ENCODE data around the gene NTN1. TPM values are rescaled to one million over a fixed set of nuclear protein-coding genes. Genes with fewer than 3 reads are reported as not detected.

Gene NTN1
- total and polyA plus RNA-seq, 12 donors = 3.0 to 38.7 (median 15.8) TPM

DNA sequence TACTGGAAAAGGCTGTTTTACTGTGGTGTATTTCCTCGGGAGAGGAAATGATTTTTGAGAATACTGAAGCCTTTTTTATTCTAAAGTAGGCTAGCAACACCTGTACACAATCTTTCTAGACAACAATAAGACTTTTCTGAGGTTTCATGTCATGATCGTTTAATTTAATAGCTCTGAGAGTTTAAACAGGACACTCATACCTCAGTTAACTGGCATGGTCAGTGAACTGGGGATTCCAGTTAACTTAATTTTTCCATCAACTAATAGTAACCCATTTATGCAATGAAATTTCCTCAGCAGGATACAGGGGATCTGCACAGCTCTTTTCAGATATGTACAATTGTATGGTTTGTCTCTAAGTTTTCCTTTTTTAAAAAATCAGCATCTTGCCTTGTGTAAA is 262.6 kb downstream of the NTN1 start:
- WGBS, 2 donors = 81 to 82% methylated on average over 2 of the region's 2 CpGs
- Histone ChIP-seq H3K27me3 (no peaks in the 10 kb centered on the region), H3K9me3 (no peaks in the 10 kb centered on the region), H3K27ac (peak overlapping the region in 1 of 10 donors; percentile 60), H3K36me3 (no peaks in the 10 kb centered on the region), H3K4me3 (no peak overlapping the region), H3K4me1 (peaks cover 0 to 27% (median 7%) of the 10 kb centered on the region in 9 donors)
- TF ChIP-seq, protein P1, sequence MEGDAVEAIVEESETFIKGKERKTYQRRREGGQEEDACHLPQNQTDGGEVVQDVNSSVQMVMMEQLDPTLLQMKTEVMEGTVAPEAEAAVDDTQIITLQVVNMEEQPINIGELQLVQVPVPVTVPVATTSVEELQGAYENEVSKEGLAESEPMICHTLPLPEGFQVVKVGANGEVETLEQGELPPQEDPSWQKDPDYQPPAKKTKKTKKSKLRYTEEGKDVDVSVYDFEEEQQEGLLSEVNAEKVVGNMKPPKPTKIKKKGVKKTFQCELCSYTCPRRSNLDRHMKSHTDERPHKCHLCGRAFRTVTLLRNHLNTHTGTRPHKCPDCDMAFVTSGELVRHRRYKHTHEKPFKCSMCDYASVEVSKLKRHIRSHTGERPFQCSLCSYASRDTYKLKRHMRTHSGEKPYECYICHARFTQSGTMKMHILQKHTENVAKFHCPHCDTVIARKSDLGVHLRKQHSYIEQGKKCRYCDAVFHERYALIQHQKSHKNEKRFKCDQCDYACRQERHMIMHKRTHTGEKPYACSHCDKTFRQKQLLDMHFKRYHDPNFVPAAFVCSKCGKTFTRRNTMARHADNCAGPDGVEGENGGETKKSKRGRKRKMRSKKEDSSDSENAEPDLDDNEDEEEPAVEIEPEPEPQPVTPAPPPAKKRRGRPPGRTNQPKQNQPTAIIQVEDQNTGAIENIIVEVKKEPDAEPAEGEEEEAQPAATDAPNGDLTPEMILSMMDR (IDR thresholded peaks at IDR 0.05) = no peak
- intact Hi-C loops (cut with DNase I) = loop anchor here in 2 of 10 donors (10.0 kb wide), 2 partner anchors 241 to 289 kb away; no protein-coding TSS in a partner anchor
- ATAC-seq (no peak), DNase-seq (no peak)

DNA sequence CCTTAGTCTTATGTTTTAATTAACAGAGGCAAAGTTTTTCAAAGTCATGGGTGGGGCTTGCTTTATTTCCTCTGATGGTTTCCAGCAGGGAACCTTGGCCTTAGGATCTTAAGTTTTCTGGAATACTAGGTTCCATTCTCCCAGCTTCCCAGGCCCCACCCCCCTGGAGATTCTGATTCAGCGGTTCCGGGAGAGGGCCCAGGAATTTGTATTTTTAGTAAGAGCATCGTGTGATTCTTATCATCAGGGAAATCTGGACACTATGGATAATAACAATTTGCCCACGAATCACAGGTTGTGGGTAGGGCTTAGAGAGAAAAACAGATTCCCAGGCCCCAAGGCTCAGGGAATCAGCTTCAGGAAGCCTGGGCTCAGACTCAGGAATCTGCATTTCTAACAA is 263.6 kb downstream of the NTN1 start:
- intact Hi-C loops (cut with DNase I) = loop anchor here in 4 of 10 donors (5.0 to 10.0 kb wide), 5 partner anchors 38 to 290 kb away; no protein-coding TSS in a partner anchor
- DNase-seq = peak in 1 of 2 donors; percentile 62

DNA sequence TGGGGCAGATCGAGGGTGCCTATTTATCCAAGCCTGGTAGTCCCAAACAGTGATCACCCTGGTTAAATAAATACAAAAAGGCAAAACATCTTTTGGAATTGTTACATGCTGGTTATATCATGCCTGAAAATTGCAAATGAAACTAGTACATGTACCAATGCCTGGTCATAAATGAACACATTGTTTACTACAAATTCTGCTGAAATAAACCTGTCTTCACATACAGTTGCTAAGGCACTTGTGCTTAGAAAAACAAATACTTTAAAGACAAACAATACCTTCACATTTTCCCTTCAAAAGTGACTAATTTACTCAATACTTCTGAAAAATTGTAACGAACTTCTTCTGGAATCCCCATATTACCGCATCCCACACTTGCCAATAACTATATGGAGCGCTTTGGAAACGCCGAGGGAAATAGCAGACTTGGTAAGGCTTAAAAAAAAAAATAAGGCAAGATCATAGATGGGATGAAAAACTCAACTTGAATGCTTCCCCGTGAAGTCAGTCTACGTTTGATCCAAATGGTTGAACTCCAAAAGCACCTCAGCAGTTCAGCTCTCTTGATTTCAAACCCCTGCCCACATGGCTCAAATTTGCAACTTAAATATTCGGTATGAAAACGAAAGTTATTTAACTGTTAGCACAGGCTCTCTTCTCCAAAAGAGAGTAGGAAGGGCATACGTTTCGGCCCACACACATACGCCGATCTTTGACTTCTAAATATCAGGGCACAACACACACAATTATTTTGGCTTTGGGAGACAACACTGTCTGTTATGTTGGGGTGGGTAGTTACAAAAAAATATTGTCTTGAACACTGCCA is 264.5 kb downstream of the NTN1 start:
- Histone ChIP-seq H3K9me3 (no peaks in the 10 kb centered on the region), H3K4me3 (no peak overlapping the region), H3K27me3 (no peaks in the 10 kb centered on the region), H3K4me1 (peaks cover 0 to 27% (median 9%) of the 10 kb centered on the region in 9 donors), H3K36me3 (no peaks in the 10 kb centered on the region), H3K27ac (peak overlapping the region in 2 of 10 donors; percentile 39 to 60)
- 92 to 96% methylated on average over 14 of the region's 14 CpGs for WGBS, 2 donors
- ATAC-seq (no peak), DNase-seq (no peak)
- intact Hi-C loops (cut with DNase I) = loop anchor here in 4 of 10 donors (5.0 to 10.0 kb wide), 5 partner anchors 39 to 291 kb away; no protein-coding TSS in a partner anchor
- TF ChIP-seq, protein P1 (IDR thresholded peaks at IDR 0.05) = no peak

More for the DNA sequence above, 263.6 kb downstream of the NTN1 start:
- no peaks in the 10 kb centered on the region for H3K9me3 ChIP-seq
- H3K27ac ChIP-seq = peak overlapping the region in 4 of 10 donors; percentile 25 to 69 (median 50)
- TF ChIP-seq, protein P1 (IDR thresholded peaks at IDR 0.05) = no peak
- peaks cover 0 to 27% (median 9%) of the 10 kb centered on the region in 9 donors for H3K4me1 ChIP-seq
- H3K36me3 ChIP-seq = no peaks in the 10 kb centered on the region
- peak; percentile 23 to 92 (median 77) for ATAC-seq
- no peaks in the 10 kb centered on the region for H3K27me3 ChIP-seq
- 50 to 53% methylated on average over 4 of the region's 4 CpGs for WGBS, 2 donors
- no peak overlapping the region for H3K4me3 ChIP-seq

DNA sequence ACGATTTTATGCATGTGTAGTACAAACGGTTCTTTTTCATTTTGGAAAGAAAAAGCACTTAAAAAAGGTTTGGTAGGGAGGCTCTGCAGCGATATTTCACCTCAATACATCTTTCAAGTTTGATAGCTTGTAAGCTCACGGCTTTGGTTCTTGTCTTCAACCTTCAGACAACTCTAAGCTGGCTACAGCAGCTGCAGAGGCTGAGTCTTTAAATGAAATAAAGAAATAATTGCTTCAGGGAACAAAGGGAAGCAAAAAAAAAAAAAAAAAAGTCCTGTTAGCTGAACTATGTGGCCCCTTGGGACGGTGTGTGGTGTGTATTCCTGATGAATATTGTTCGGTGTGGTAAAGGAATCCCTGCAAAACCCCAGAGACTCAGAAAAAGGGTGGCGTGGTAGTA is 265.1 kb downstream of the NTN1 start:
- H3K9me3 ChIP-seq = no peaks in the 10 kb centered on the region
- no peaks in the 10 kb centered on the region for H3K27me3 ChIP-seq
- 81 to 84% methylated on average over 7 of the region's 7 CpGs for WGBS, 2 donors
- ATAC-seq = no peak
- intact Hi-C loops (cut with DNase I) = loop anchor here in 4 of 10 donors (5.0 to 10.0 kb wide), 5 partner anchors 39 to 292 kb away; no protein-coding TSS in a partner anchor
- H3K27ac ChIP-seq = no peak overlapping the region
- H3K4me1 ChIP-seq = peaks cover 0 to 27% (median 9%) of the 10 kb centered on the region in 9 donors
- no peaks in the 10 kb centered on the region for H3K36me3 ChIP-seq
- no peak for DNase-seq
- H3K4me3 ChIP-seq = no peak overlapping the region
- TF ChIP-seq, protein P1 (IDR thresholded peaks at IDR 0.05) = no peak

Data from heart right ventricle (tissue), 16 donors.